ENCODE results near the gene METTL21A. TPM values are rescaled to one million over a fixed set of nuclear protein-coding genes. Genes with fewer than 3 reads are reported as not detected.
A peak's percentile ranks its signal among the peaks of the same experiment; 100 is the strongest.

METTL21A gene
- total RNA-seq, 2 donors from 2014 or later = 10.4 to 12.4 TPM

GRCh38 chr2:207571370-207571769, 53.8 kb downstream of the METTL21A start:
- peak overlapping the region; percentile 55 for H3K27ac Mint-ChIP-seq
- DNase-seq = no peak
- no peaks in the 10 kb centered on the region for H3K9me3 Mint-ChIP-seq
- no peak overlapping the region for H3K4me3 Mint-ChIP-seq
- H3K27me3 Mint-ChIP-seq (ENCODE audit: low read depth) = no peaks in the 10 kb centered on the region
- ATAC-seq (replicated peaks in 1 of 2) = no peak
- peaks cover 7 to 48% of the 10 kb centered on the region in 2 donors for H3K36me3 Mint-ChIP-seq (ENCODE audit: insufficient read depth in 2 of 2)
- H3K4me1 Mint-ChIP-seq (ENCODE audit: low read depth) = peaks cover 16% of the 10 kb centered on the region

GRCh38 chr2:207567671-207568070, 57.5 kb downstream of the METTL21A start:
- H3K27ac Mint-ChIP-seq = no peak overlapping the region
- DNase-seq = no peak
- ATAC-seq (replicated peaks in 1 of 2) = no peak
- no peaks in the 10 kb centered on the region for H3K27me3 Mint-ChIP-seq (ENCODE audit: low read depth)
- peaks cover 27% of the 10 kb centered on the region for H3K4me1 Mint-ChIP-seq (ENCODE audit: low read depth)
- no peak overlapping the region for H3K4me3 Mint-ChIP-seq
- peaks cover 10 to 43% of the 10 kb centered on the region in 2 donors for H3K36me3 Mint-ChIP-seq (ENCODE audit: insufficient read depth in 2 of 2)
- no peaks in the 10 kb centered on the region for H3K9me3 Mint-ChIP-seq

- Mint-ChIP-seq H3K27me3 (ENCODE audit: low read depth) (no peaks in the 10 kb centered on the region), H3K9me3 (no peaks in the 10 kb centered on the region), H3K36me3 (ENCODE audit: insufficient read depth in 2 of 2) (peaks cover 7 to 44% of the 10 kb centered on the region in 2 donors), H3K4me3 (no peak overlapping the region), H3K4me1 (ENCODE audit: low read depth) (peaks cover 21% of the 10 kb centered on the region), H3K27ac (peak overlapping the region; percentile 50)
- no peak for DNase-seq
- ATAC-seq (replicated peaks in 1 of 2) = no peak
Observed at GRCh38 chr2:207565736-207566500, 59.3 kb downstream of the METTL21A start.

Other genes with a start within 250 kb of the METTL21A start
- 100 to 1,000 TPM; 125 to 143 TPM for gene CREB1, start 95.4 kb downstream of the METTL21A start, total RNA-seq
- gene CCNYL1, start 86.2 kb upstream of the METTL21A start, total RNA-seq = 1 to 10 TPM; 5.1 to 7.0 TPM
- under 1 TPM; 0.65 to 0.70 TPM for gene FZD5, start 144.5 kb upstream of the METTL21A start, total RNA-seq

All from activated T-cell treated with anti-CD3 and anti-CD28 coated beads, Interleukin-2, amount 50 U/mL, for 72 hours (primary cell).